BJ (cell line): Measurements from ENCODE around the gene CTRL. TPM values are rescaled to one million over a fixed set of nuclear protein-coding genes. Genes with fewer than 3 reads are reported as not detected.

Experiments
- CTCF ChIA-PET: fragments of 350-600 bp; formaldehyde crosslinking; extraction: SDS; loops from one replicate; lab custom pipeline; 2021; ENCODE audit warnings: antibody characterized with exemption, inconsistent platforms; lab: Yijun Ruan, JAX
- POLR2A ChIA-PET: fragments of 300-600 bp; sonication (Branson Sonifier 250); formaldehyde crosslinking; extraction: SDS; loops from one replicate; lab custom pipeline; 2021; ENCODE audit warnings: antibody characterized with exemption; lab: Charles Lee
- DNase-seq: peaks from one replicate; pipeline ENCODE4 v3.0.0-alpha.2; 2011; ENCODE audit warnings: low read depth
- H3K27me3 ChIP-seq: 2 replicates; pipeline ENCODE4 v1.6.0; 2011; ENCODE audit warnings: low read length; ENCODE audit not compliant: control insufficient read depth, insufficient read depth
- H3K36me3 ChIP-seq: 2 replicates; pipeline ENCODE4 v1.5.1; 2011; ENCODE audit warnings: low read length; ENCODE audit not compliant: control insufficient read depth, insufficient read depth
- H3K4me3 ChIP-seq: 2 replicates; pipeline ENCODE4 v1.5.1; 2011; ENCODE audit warnings: low read depth, mild to moderate bottlenecking, control low read depth, low read length
- polyA plus RNA-seq: library from polyadenylated mRNA; depleted of rRNA; stranded (reverse); fragments of >200 nt; gene quantifications from 2 replicates; pipeline ENCODE4 v1.2.3, GENCODE V29; 2011
- TF ChIP-seq, protein P1 (sequence below): IDR thresholded peaks from 2 replicates; pipeline ENCODE4 v1.5.1; 2011; ENCODE audit warnings: low read depth, mild to moderate bottlenecking, control low read depth, inconsistent platforms, low read length, moderate library complexity; ENCODE audit not compliant: insufficient read depth

Gene CTRL
- polyA plus RNA-seq, 1 experiment = 0.58 TPM

- ChIA-PET CTCF (interaction anchor here (0.6 to 12.9 kb wide), 7 partner anchors 48 to 395 kb away, joined by 3 to 155 read pairs (median 10); partner anchors contain the start of gene NRN1L), POLR2A (no interaction called here)
- Histone ChIP-seq H3K4me3 (no peak overlapping the region), H3K36me3 (peaks cover 12% of the 10 kb centered on the region), H3K27me3 (no peaks in the 10 kb centered on the region)
- TF ChIP-seq, protein P1, sequence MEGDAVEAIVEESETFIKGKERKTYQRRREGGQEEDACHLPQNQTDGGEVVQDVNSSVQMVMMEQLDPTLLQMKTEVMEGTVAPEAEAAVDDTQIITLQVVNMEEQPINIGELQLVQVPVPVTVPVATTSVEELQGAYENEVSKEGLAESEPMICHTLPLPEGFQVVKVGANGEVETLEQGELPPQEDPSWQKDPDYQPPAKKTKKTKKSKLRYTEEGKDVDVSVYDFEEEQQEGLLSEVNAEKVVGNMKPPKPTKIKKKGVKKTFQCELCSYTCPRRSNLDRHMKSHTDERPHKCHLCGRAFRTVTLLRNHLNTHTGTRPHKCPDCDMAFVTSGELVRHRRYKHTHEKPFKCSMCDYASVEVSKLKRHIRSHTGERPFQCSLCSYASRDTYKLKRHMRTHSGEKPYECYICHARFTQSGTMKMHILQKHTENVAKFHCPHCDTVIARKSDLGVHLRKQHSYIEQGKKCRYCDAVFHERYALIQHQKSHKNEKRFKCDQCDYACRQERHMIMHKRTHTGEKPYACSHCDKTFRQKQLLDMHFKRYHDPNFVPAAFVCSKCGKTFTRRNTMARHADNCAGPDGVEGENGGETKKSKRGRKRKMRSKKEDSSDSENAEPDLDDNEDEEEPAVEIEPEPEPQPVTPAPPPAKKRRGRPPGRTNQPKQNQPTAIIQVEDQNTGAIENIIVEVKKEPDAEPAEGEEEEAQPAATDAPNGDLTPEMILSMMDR = no peak
- no peak for DNase-seq
Observed at GRCh38 chr16:67933805-67934204, 2.1 kb upstream of the CTRL start.

DNA sequence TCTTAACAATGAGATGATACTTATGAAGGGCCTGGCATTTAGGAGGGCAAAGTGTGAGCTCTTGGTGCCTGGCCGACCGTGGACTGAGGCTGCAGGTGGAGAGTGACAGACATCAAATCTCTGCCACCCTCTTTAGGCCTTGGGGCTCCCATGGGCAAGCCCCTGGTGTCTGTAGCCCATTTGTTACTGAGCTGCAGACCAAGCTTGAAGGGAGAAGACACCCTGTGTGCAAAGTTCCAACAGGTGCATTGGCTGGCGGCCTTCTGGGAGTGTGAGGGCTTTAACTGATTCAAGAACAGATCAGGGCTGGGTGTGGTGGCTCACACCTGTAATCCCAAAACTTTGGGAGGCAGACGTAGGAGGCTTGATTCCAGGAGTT is 789 bp upstream of the CTRL start:
- Histone ChIP-seq H3K36me3 (peaks cover 20% of the 10 kb centered on the region), H3K4me3 (no peak overlapping the region), H3K27me3 (no peaks in the 10 kb centered on the region)
- ChIA-PET POLR2A (no interaction called here), CTCF (interaction anchor here (0.7 to 12.9 kb wide), 4 partner anchors 47 to 452 kb away, joined by 3 to 155 read pairs (median 14); partner anchors contain the start of gene NRN1L)
- no peak for DNase-seq
- TF ChIP-seq, protein P1 = no peak

DNA sequence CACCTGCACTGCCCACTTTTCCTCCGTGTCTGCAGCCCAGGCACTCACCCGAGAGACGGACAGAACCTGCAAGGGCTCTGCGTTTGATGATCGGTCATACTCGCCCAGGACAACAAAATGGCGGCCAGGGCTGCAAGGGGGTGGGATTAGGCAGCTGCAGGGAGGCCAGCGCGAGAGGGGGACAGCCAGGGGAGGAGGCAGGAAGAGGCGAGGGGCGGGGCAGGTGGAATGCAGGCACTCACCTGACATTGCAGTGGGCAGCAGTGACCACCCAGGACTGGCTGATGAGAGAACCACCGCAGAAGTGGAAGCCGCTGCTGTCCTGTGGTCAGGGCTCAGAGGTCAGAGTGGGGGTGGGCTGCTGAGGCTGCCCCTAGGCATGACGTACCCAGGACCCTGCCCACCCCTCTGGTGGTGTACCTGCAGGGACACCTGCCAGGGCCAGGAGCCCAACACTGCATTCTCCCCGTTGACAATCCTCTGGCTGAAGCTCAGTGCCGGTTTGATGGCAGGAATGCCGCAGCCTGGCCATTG is 917 bp downstream of the CTRL start:
- Histone ChIP-seq H3K36me3 (peaks cover 22% of the 10 kb centered on the region), H3K27me3 (no peaks in the 10 kb centered on the region), H3K4me3 (no peak overlapping the region)
- no peak for DNase-seq
- ChIA-PET CTCF (interaction anchor here (0.8 to 12.9 kb wide), 4 partner anchors 45 to 296 kb away, joined by 3 to 155 read pairs (median 8); partner anchors contain the start of gene NRN1L), POLR2A (no interaction called here)
- TF ChIP-seq, protein P1 = no peak

GRCh38 chr16:67930191-67930590 is 1.5 kb downstream of the CTRL start:
- Histone ChIP-seq H3K36me3 (peaks cover 22% of the 10 kb centered on the region), H3K27me3 (no peaks in the 10 kb centered on the region), H3K4me3 (no peak overlapping the region)
- CTCF ChIA-PET = interaction anchor here (0.8 to 12.9 kb wide), 4 partner anchors 45 to 262 kb away, joined by 3 to 155 read pairs (median 8); partner anchors contain the start of gene NRN1L
- POLR2A ChIA-PET = no interaction called here
- TF ChIP-seq, protein P1 = no peak
- DNase-seq = no peak

- DNase-seq = no peak
- Histone ChIP-seq H3K36me3 (peaks cover 21% of the 10 kb centered on the region), H3K4me3 (no peak overlapping the region), H3K27me3 (no peaks in the 10 kb centered on the region)
- TF ChIP-seq, protein P1 = peak; percentile 93
- CTCF ChIA-PET = interaction anchor here (0.6 to 12.9 kb wide), 25 partner anchors 8 to 408 kb away, joined by 3 to 155 read pairs (median 4); partner anchors contain the start of genes NRN1L and PSMB10
- POLR2A ChIA-PET = no interaction called here
Observed at GRCh38 chr16:67928561-67929364, 2.9 kb downstream of the CTRL start.
